H9 (cell line): ENCODE data around the gene IGF2BP2. TPM values are rescaled to one million over a fixed set of nuclear protein-coding genes. Genes with fewer than 3 reads are reported as not detected.

Experiments used
- DNase-seq: peaks from one replicate; pipeline ENCODE4 v3.0.0-alpha.2; 2017
- H2AFZ ChIP-seq: one replicate; pipeline ENCODE4 v1.6.1; 2013; ENCODE audit warnings: mild to moderate bottlenecking, low read length, control low read depth, moderate library complexity
- H2AK5ac ChIP-seq: 2 replicates; pipeline ENCODE4 v1.6.1; 2013; ENCODE audit warnings: low read length, control low read depth, mixed read lengths; ENCODE audit not compliant: insufficient read length
- H2BK120ac ChIP-seq: one replicate; pipeline ENCODE4 v1.6.1; 2013; ENCODE audit warnings: low read depth, mild to moderate bottlenecking, low read length, control low read depth, inconsistent platforms; ENCODE audit not compliant: poor library complexity, severe bottlenecking
- H2BK12ac ChIP-seq: 2 replicates; pipeline ENCODE4 v1.6.1; 2013; ENCODE audit warnings: low read length, control low read depth, mixed read lengths, low read depth; ENCODE audit not compliant: insufficient read length
- H2BK15ac ChIP-seq: 2 replicates; pipeline ENCODE4 v1.6.1; 2013; ENCODE audit warnings: low read depth, low read length, control low read depth
- H2BK20ac ChIP-seq: one replicate; pipeline ENCODE4 v1.6.1; 2013; ENCODE audit warnings: low read depth, mild to moderate bottlenecking, low read length, control low read depth, inconsistent platforms; ENCODE audit not compliant: poor library complexity, severe bottlenecking
- H2BK5ac ChIP-seq: 2 replicates; pipeline ENCODE4 v1.6.1; 2013; ENCODE audit warnings: low read length, control low read depth, mixed read lengths; ENCODE audit not compliant: insufficient read length
- H3K14ac ChIP-seq: 2 replicates; pipeline ENCODE4 v1.6.1; 2013; ENCODE audit warnings: low read length, control low read depth; ENCODE audit not compliant: insufficient read depth
- H3K18ac ChIP-seq: 2 replicates; pipeline ENCODE4 v1.6.1; 2013; ENCODE audit warnings: low read depth, mild to moderate bottlenecking, mixed read lengths, low read length, control low read depth; ENCODE audit not compliant: insufficient read length
- H3K23ac ChIP-seq: 2 replicates; pipeline ENCODE4 v1.6.1; 2013; ENCODE audit warnings: low read length, control low read depth, mixed read lengths, low read depth; ENCODE audit not compliant: insufficient read length
- H3K23me2 ChIP-seq: 2 replicates; pipeline ENCODE4 v1.6.1; 2013; ENCODE audit warnings: low read depth, mild to moderate bottlenecking, mixed read lengths, low read length, control low read depth; ENCODE audit not compliant: insufficient read length, poor library complexity, severe bottlenecking
- H3K27ac ChIP-seq: 2 replicates; pipeline ENCODE4 v1.5.1; 2013; ENCODE audit warnings: low read length, control low read depth, mixed read lengths, low read depth; ENCODE audit not compliant: insufficient read length
- H3K27me3 ChIP-seq: 2 replicates; pipeline ENCODE4 v1.6.1; 2013; ENCODE audit warnings: low read length, control low read depth, inconsistent platforms; ENCODE audit not compliant: insufficient read depth
- H3K4ac ChIP-seq: 2 replicates; pipeline ENCODE4 v1.6.1; 2013; ENCODE audit warnings: low read depth, mild to moderate bottlenecking, control low read depth, inconsistent platforms, low read length, moderate library complexity
- H3K4me1 ChIP-seq: 2 replicates; pipeline ENCODE4 v1.6.1; 2013; ENCODE audit warnings: low read length, control low read depth, inconsistent platforms; ENCODE audit not compliant: insufficient read depth
- H3K4me2 ChIP-seq: 2 replicates; pipeline ENCODE4 v1.6.1; 2013; ENCODE audit warnings: low read length, control low read depth, mixed read lengths; ENCODE audit not compliant: insufficient read length, insufficient read depth
- H3K56ac ChIP-seq: 2 replicates; pipeline ENCODE4 v1.6.1; 2013; ENCODE audit warnings: low read depth, mild to moderate bottlenecking, mixed read lengths, low read length, control low read depth; ENCODE audit not compliant: insufficient read length
- H3K79me1 ChIP-seq: 2 replicates; pipeline ENCODE4 v1.6.1; 2013; ENCODE audit warnings: low read depth, mild to moderate bottlenecking, moderate library complexity, low read length, control low read depth, inconsistent platforms; ENCODE audit not compliant: insufficient read depth, poor library complexity, severe bottlenecking
- H3K79me2 ChIP-seq: 2 replicates; pipeline ENCODE4 v1.6.1; 2013; ENCODE audit warnings: low read length, control low read depth, inconsistent platforms; ENCODE audit not compliant: insufficient read depth
- H3K9ac ChIP-seq: 2 replicates; pipeline ENCODE4 v1.6.1; 2013; ENCODE audit warnings: low read length, control low read depth, mixed read lengths; ENCODE audit not compliant: insufficient read length; ENCODE audit errors: extremely low read depth
- H3K9me3 ChIP-seq: one replicate; pipeline ENCODE4 v1.6.1; 2013; ENCODE audit warnings: low read depth, low read length, inconsistent platforms; ENCODE audit not compliant: control insufficient read depth
- H3T11ph ChIP-seq: one replicate; pipeline ENCODE4 v1.6.1; 2013; ENCODE audit warnings: mild to moderate bottlenecking, low read length, control low read depth, inconsistent platforms
- H4K20me1 ChIP-seq: one replicate; pipeline ENCODE4 v1.6.1; 2013; ENCODE audit not compliant: control insufficient read depth, insufficient read length, insufficient read depth
- H4K5ac ChIP-seq: 2 replicates; pipeline ENCODE4 v1.6.1; 2013; ENCODE audit warnings: low read depth, mild to moderate bottlenecking, mixed read lengths, low read length, control low read depth; ENCODE audit not compliant: insufficient read length
- H4K8ac ChIP-seq: replicated peaks from 2 replicates; pipeline ENCODE4 v1.6.1; 2013; ENCODE audit warnings: low read length, control low read depth, mixed read lengths, low read depth; ENCODE audit not compliant: insufficient read length
- H4K91ac ChIP-seq: 2 replicates; pipeline ENCODE4 v1.6.1; 2013; ENCODE audit warnings: low read depth, mild to moderate bottlenecking, moderate library complexity, mixed read lengths, low read length, control low read depth; ENCODE audit not compliant: insufficient read length
- H3K27ac Mint-ChIP-seq, 3 experiments: 2 replicates in 2 of 3; 3 replicates in 1 of 3; pipeline ENCODE4 v1.8.0; 2020 to 2021; ENCODE audit warnings: mixed read lengths in 3 of 3, mild to moderate bottlenecking in 1 of 3, moderate library complexity in 1 of 3
- H3K27me3 Mint-ChIP-seq: 2 replicates; pipeline ENCODE4 v1.8.0; 2021; ENCODE audit warnings: low read depth, mild to moderate bottlenecking, moderate library complexity, mixed read lengths
- H3K36me3 Mint-ChIP-seq, 3 experiments: 2 replicates in 2 of 3; 3 replicates in 1 of 3; pipeline ENCODE4 v1.8.0; 2020 to 2021; ENCODE audit warnings: low read depth in 3 of 3, mixed read lengths in 3 of 3; ENCODE audit not compliant: insufficient read depth in 1 of 3
- H3K4me1 Mint-ChIP-seq, 2 experiments: 2 replicates each; pipeline ENCODE4 v1.8.0; 2020; ENCODE audit warnings: mixed read lengths in 2 of 2
- H3K4me3 Mint-ChIP-seq, 2 experiments: 2 replicates in 1 of 2; 3 replicates in 1 of 2; pipeline ENCODE4 v1.8.0; 2020 to 2021; ENCODE audit warnings: mild to moderate bottlenecking in 2 of 2, mixed read lengths in 2 of 2, moderate library complexity in 1 of 2
- H3K9me3 Mint-ChIP-seq, 2 experiments: 2 replicates in 1 of 2; 3 replicates in 1 of 2; pipeline ENCODE4 v1.8.0; 2020; ENCODE audit warnings: mild to moderate bottlenecking in 2 of 2, mixed read lengths in 2 of 2, moderate library complexity in 1 of 2
- WGBS: extraction: QIAGEN DNeasy Blood & Tissue Kit; methylation state at CpG from one replicate; pipeline ENCODE4 v1.1.7; 2013; ENCODE audit warnings: missing lambda C conversion rate, low lambda C conversion rate, mixed read lengths; ENCODE audit not compliant: insufficient read length; ENCODE audit errors: extremely low coverage; 5-methylcytosine and 5-hydroxymethylcytosine counted together
- total RNA-seq: library from RNA; stranded (reverse); gene quantifications from 2 replicates; pipeline ENCODE4 v1.2.1, GENCODE V29; 2021
- TF ChIP-seq, protein P1 (sequence below): fragments of 200-600 bp; sonication (generic); conservative IDR thresholded peaks from 3 replicates; pipeline ENCODE4 v1.8.0; 2021; ENCODE audit warnings: antibody characterized with exemption, mild to moderate bottlenecking

Gene IGF2BP2
- total RNA-seq, 1 experiment from 2014 or later = 130 TPM

DNA sequence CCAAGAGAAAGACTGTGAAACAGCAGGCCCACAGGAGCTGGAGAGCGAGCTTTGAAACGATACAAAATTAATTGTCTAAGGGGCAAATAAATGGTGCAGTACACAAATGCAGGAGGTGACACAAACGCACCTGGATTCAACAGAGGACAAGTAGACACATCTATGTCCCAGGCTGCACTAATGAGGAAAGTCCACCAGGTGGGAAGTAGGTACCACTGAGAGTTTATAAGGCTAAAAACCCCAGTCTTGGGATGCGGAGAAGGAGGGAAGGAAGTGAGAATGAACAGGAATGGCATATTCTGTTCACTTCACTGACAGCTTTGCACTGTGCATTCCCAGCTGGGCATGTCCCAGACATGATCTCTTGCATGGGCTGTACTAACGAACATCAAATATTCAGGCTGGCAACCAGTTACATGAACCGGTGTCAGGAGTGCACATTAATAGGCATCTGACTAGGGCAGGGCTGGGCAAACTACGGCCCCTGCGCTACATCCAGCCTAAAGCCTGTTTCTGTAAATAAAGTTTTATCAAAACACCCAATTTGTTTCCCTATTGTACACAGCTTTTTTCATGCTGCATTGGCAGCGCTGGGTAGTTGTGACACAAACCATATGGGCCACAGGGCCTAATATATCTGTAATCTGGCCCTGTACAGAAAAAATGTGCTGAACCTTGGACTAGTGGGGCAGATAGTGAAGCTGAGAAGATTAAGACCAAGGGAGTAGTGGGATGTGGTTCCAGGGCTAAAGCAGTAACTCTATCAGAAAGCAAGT lies 107.0 kb downstream of the IGF2BP2 start:
- H3K56ac ChIP-seq = no peak overlapping the region

More for the DNA sequence above, 107.0 kb downstream of the IGF2BP2 start:
- Histone ChIP-seq H2BK5ac (no peak overlapping the region), H3K9ac (no peak overlapping the region), H2BK15ac (no peak overlapping the region), H3K23ac (no peak overlapping the region), H3K4me1 (peaks cover 28% of the 10 kb centered on the region), H3K9me3 (no peaks in the 10 kb centered on the region), H4K91ac (no peak overlapping the region), H4K20me1 (no peaks in the 10 kb centered on the region), H2BK120ac (no peak overlapping the region), H3K4ac (no peak overlapping the region), H3K23me2 (no peaks in the 10 kb centered on the region), H3K4me2 (no peak overlapping the region), H3K79me1 (peaks cover 4% of the 10 kb centered on the region), H3T11ph (no peak overlapping the region), H2AFZ (no peak overlapping the region), H3K27ac (no peak overlapping the region), H4K5ac (no peak overlapping the region), H2BK20ac (no peak overlapping the region), H2AK5ac (no peak overlapping the region), H2BK12ac (no peak overlapping the region), H3K18ac (no peak overlapping the region), H3K27me3 (no peaks in the 10 kb centered on the region), H4K8ac (no peak overlapping the region), H3K14ac (no peak overlapping the region), H3K79me2 (peaks cover 21% of the 10 kb centered on the region; the same call in 1 of the 2 replicates)
- peak overlapping the region in 2 of 3 experiments; percentile 46 to 65; a peak in 5 of 7 replicates for H3K27ac Mint-ChIP-seq
- no peaks in the 10 kb centered on the region for H3K27me3 Mint-ChIP-seq
- H3K9me3 Mint-ChIP-seq = no peaks in the 10 kb centered on the region
- TF ChIP-seq, protein P1, sequence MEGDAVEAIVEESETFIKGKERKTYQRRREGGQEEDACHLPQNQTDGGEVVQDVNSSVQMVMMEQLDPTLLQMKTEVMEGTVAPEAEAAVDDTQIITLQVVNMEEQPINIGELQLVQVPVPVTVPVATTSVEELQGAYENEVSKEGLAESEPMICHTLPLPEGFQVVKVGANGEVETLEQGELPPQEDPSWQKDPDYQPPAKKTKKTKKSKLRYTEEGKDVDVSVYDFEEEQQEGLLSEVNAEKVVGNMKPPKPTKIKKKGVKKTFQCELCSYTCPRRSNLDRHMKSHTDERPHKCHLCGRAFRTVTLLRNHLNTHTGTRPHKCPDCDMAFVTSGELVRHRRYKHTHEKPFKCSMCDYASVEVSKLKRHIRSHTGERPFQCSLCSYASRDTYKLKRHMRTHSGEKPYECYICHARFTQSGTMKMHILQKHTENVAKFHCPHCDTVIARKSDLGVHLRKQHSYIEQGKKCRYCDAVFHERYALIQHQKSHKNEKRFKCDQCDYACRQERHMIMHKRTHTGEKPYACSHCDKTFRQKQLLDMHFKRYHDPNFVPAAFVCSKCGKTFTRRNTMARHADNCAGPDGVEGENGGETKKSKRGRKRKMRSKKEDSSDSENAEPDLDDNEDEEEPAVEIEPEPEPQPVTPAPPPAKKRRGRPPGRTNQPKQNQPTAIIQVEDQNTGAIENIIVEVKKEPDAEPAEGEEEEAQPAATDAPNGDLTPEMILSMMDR = peak; percentile 41
- no peak for DNase-seq
- H3K4me3 Mint-ChIP-seq = no peak overlapping the region
- peaks cover 63 to 65% of the 10 kb centered on the region in 2 experiments for H3K4me1 Mint-ChIP-seq
- no CpG with 5 or more reads among the region's 9 CpGs for WGBS
- H3K36me3 Mint-ChIP-seq = peaks cover 0 to 3% (median 1%) of the 10 kb centered on the region in 3 experiments; a peak in 2 of 7 replicates
